ENCODE data around the gene ZBTB33. TPM values are rescaled to one million over a fixed set of nuclear protein-coding genes. Genes with fewer than 3 reads are reported as not detected.

ZBTB33 gene
- total and polyA plus RNA-seq, 10 donors = 4.7 to 23.7 (median 17.4) TPM

GRCh38 chrX:120207009-120207605 lies 43.5 kb upstream of the ZBTB33 start:
- Histone ChIP-seq H3K27ac (no peak overlapping the region), H3K4me3 (no peak overlapping the region), H3K4me1 (no peaks in the 10 kb centered on the region), H3K27me3 (replicated peaks in 1 of 7) (no peaks in the 10 kb centered on the region), H3K36me3 (no peaks in the 10 kb centered on the region), H3K9me3 (no peaks in the 10 kb centered on the region)
- WGBS, 5 donors = 75 to 95% (median 91%) methylated on average over 2 to 8 of the region's 8 CpGs
- DNase-seq = no peak
- intact Hi-C loops (cut with DNase I; ENCODE audit: low total_unique reads) = no loop called here
- TF ChIP-seq POLR2AphosphoS5 (IDR thresholded peaks at IDR 0.05) (no peak), POLR2A (IDR thresholded peaks at IDR 0.05) (no peak), CTCF (IDR thresholded peaks at IDR 0.05 in 8 of 11, conservative IDR thresholded peaks at IDR 0.05 in 3 of 11) (no peak)

GRCh38 chrX:120213438-120214265 lies 37.0 kb upstream of the ZBTB33 start:
- Histone ChIP-seq H3K9me3 (no peaks in the 10 kb centered on the region), H3K4me3 (no peak overlapping the region), H3K4me1 (no peaks in the 10 kb centered on the region), H3K27ac (no peak overlapping the region), H3K36me3 (no peaks in the 10 kb centered on the region), H3K27me3 (replicated peaks in 1 of 7) (peaks cover 0 to 11% (median 0%) of the 10 kb centered on the region in 7 donors)
- DNase-seq = no peak
- intact Hi-C loops (cut with DNase I; ENCODE audit: low total_unique reads) = no loop called here
- WGBS, 5 donors = 22 to 32% (median 27%) methylated on average over 7 to 8 of the region's 8 CpGs
- TF ChIP-seq POLR2A (IDR thresholded peaks at IDR 0.05) (no peak), CTCF (IDR thresholded peaks at IDR 0.05 in 8 of 11, conservative IDR thresholded peaks at IDR 0.05 in 3 of 11) (peak in 10 of 11 experiments; percentile 29 to 80 (median 70)), POLR2AphosphoS5 (IDR thresholded peaks at IDR 0.05) (no peak)

GRCh38 chrX:120223374-120223773 lies 27.2 kb upstream of the ZBTB33 start:
- peaks cover 0 to 32% (median 0%) of the 10 kb centered on the region in 6 donors for H3K36me3 ChIP-seq
- no peaks in the 10 kb centered on the region for H3K27me3 ChIP-seq (replicated peaks in 1 of 7)
- H3K4me1 ChIP-seq = no peaks in the 10 kb centered on the region
- H3K4me3 ChIP-seq = no peak overlapping the region
- H3K27ac ChIP-seq = no peak overlapping the region
- 82 to 92% (median 87%) methylated on average over 8 of the region's 8 CpGs; no CpG with 5 or more reads in 1 of the 5 donors for WGBS, 5 donors
- peak; percentile 71 for DNase-seq
- intact Hi-C loops (cut with DNase I; ENCODE audit: low total_unique reads) = no loop called here
- TF ChIP-seq POLR2A (IDR thresholded peaks at IDR 0.05) (no peak), CTCF (IDR thresholded peaks at IDR 0.05 in 8 of 11, conservative IDR thresholded peaks at IDR 0.05 in 3 of 11) (no peak), POLR2AphosphoS5 (IDR thresholded peaks at IDR 0.05) (no peak)
- H3K9me3 ChIP-seq = no peaks in the 10 kb centered on the region

GRCh38 chrX:120224388-120224787 lies 26.2 kb upstream of the ZBTB33 start:
- H3K27ac ChIP-seq = no peak overlapping the region
- intact Hi-C loops (cut with DNase I; ENCODE audit: low total_unique reads) = no loop called here
- H3K9me3 ChIP-seq = no peaks in the 10 kb centered on the region
- DNase-seq = no peak
- TF ChIP-seq CTCF (IDR thresholded peaks at IDR 0.05 in 8 of 11, conservative IDR thresholded peaks at IDR 0.05 in 3 of 11) (no peak), POLR2AphosphoS5 (IDR thresholded peaks at IDR 0.05) (no peak), POLR2A (IDR thresholded peaks at IDR 0.05) (no peak)
- H3K36me3 ChIP-seq = peaks cover 0 to 32% (median 0%) of the 10 kb centered on the region in 6 donors
- H3K4me3 ChIP-seq = no peak overlapping the region
- WGBS, 5 donors = 80 to 95% (median 86%) methylated on average over 4 of the region's 4 CpGs
- no peaks in the 10 kb centered on the region for H3K27me3 ChIP-seq (replicated peaks in 1 of 7)
- H3K4me1 ChIP-seq = no peaks in the 10 kb centered on the region
